HepG2 (cell line): Measurements from ENCODE around the gene DTNB. TPM values are rescaled to one million over a fixed set of nuclear protein-coding genes. Genes with fewer than 3 reads are reported as not detected.

Source experiments
- ATAC-seq: fragments of 200-7000 bp; cut with Tn5 transposase; 3 replicates; pipeline ENCODE4 v1.9.1; 2020; ENCODE audit warnings: mild to moderate bottlenecking, moderate library complexity
- BruUV-seq: library from RNA; stranded (reverse); fragments of 400-500 nt; replicated peaks from 2 replicates; lab custom pipeline; 2021; lab: Mats Ljungman, UMichigan
- CTCF ChIA-PET: fragments of 300-600 bp; formaldehyde crosslinking; extraction: SDS; loops from one replicate; lab custom pipeline; 2021; ENCODE audit warnings: low total read pairs, inconsistent platforms, low intra/inter-chr PET ratio; lab: Yijun Ruan, JAX
- POLR2A ChIA-PET: fragments of 350-600 bp; sonication (Branson Sonifier 250); formaldehyde crosslinking; loops from one replicate; lab custom pipeline; 2020; ENCODE audit warnings: antibody characterized with exemption, inconsistent platforms; lab: Yijun Ruan, JAX
- DNase-seq: peaks from one replicate; pipeline ENCODE4 v3.0.0-alpha.2; 2015; ENCODE audit warnings: low spot score
- FAIRE-seq: peaks from 3 replicates; lab custom pipeline; 2011; peaks lifted over from hg19 to GRCh38; lab: Jason Lieb, UNC
- H2AFZ ChIP-seq: one replicate; pipeline ENCODE4 v1.6.1; 2011; ENCODE audit warnings: low read length, inconsistent platforms
- H3K27ac ChIP-seq: fragments of 300-600 bp; 3 replicates; pipeline ENCODE4 v1.8.0; 2011; ENCODE audit warnings: mixed run types, mild to moderate bottlenecking, mixed read lengths, low read length, inconsistent platforms; ENCODE audit not compliant: insufficient read depth; ENCODE audit errors: extremely low read length
- H3K27me3 ChIP-seq, 2 experiments: fragments of 200-600 bp in 1 of 2; 2 replicates in 1 of 2; 3 replicates in 1 of 2; pipeline versions ENCODE4 v1.6.0 to v1.8.0; 2011; ENCODE audit warnings: low read length in 2 of 2, mild to moderate bottlenecking in 2 of 2, moderate library complexity in 2 of 2, inconsistent platforms in 1 of 2; ENCODE audit not compliant: insufficient read depth in 2 of 2, control insufficient read depth in 1 of 2
- H3K36me3 ChIP-seq, 2 experiments: fragments of 200-600 bp in 1 of 2; replicated peaks in 1 of 2; 2 replicates in 1 of 2; 3 replicates in 1 of 2; pipeline versions ENCODE4 v1.5.1 to v1.8.0; 2011; ENCODE audit warnings: low read length in 2 of 2, inconsistent platforms in 1 of 2; ENCODE audit not compliant: insufficient read depth in 2 of 2, control insufficient read depth in 1 of 2
- H3K4me1 ChIP-seq: 2 replicates; pipeline ENCODE4 v1.5.1; 2012; ENCODE audit warnings: low read length, inconsistent platforms; ENCODE audit not compliant: insufficient read depth
- H3K4me2 ChIP-seq: 2 replicates; pipeline ENCODE4 v1.6.0; 2011; ENCODE audit warnings: low read depth, low read length, inconsistent platforms
- H3K4me3 ChIP-seq, 3 experiments: fragments of 200-600 bp in 1 of 3; sonication (generic), shearing (Covaris generic) in 1 of 3; replicated peaks in 1 of 3; 2 replicates each; pipeline ENCODE4 v1.5.1; 2011 to 2016; ENCODE audit warnings: low read length in 3 of 3, inconsistent platforms in 2 of 3, low read depth in 2 of 3, mild to moderate bottlenecking in 2 of 3, control low read depth in 1 of 3, mixed read lengths in 1 of 3; ENCODE audit not compliant: insufficient read depth in 1 of 3
- H3K79me2 ChIP-seq: one replicate; pipeline ENCODE4 v1.6.1; 2011; ENCODE audit warnings: low read length, inconsistent platforms; ENCODE audit not compliant: insufficient read depth
- H3K9ac ChIP-seq: 2 replicates; pipeline ENCODE4 v1.6.0; 2011; ENCODE audit warnings: mild to moderate bottlenecking, low read depth, low read length, inconsistent platforms; ENCODE audit not compliant: insufficient read depth
- H3K9me3 ChIP-seq: 2 replicates; pipeline ENCODE4 v1.5.1; 2012; ENCODE audit warnings: mild to moderate bottlenecking, low read length
- H4K20me1 ChIP-seq: 2 replicates; pipeline ENCODE4 v1.6.0; 2011; ENCODE audit warnings: inconsistent platforms, mild to moderate bottlenecking, low read length, moderate library complexity; ENCODE audit not compliant: insufficient read depth
- ATF7 ChIP-seq, 2 experiments: fragments of 450-650 bp in 1 of 2; sonication (generic) in 1 of 2; formaldehyde crosslinking in 1 of 2; IDR thresholded peaks; 2 replicates each; pipeline versions ENCODE4 v1.4.0 to v1.6.1; 2016 to 2020; ENCODE audit warnings: antibody characterized with exemption in 1 of 2, mild to moderate bottlenecking in 1 of 2, missing genetic modification reagents in 1 of 2
- HDAC1 ChIP-seq: sonication (generic); formaldehyde crosslinking; IDR thresholded peaks from 2 replicates; pipeline ENCODE4 v1.5.1; 2020; ENCODE audit warnings: mild to moderate bottlenecking, missing genetic modification reagents
- NFYB ChIP-seq: sonication (generic); formaldehyde crosslinking; IDR thresholded peaks from 2 replicates; pipeline ENCODE4 v1.4.0; 2020; ENCODE audit warnings: missing genetic modification reagents
- RCOR2 ChIP-seq: IDR thresholded peaks from 2 replicates; pipeline ENCODE4 v1.6.1; 2016; ENCODE audit warnings: missing biosample characterization, missing genetic modification reagents
- SIN3A ChIP-seq: IDR thresholded peaks from 2 replicates; pipeline ENCODE4 v1.6.1; 2011; ENCODE audit warnings: low read depth, mild to moderate bottlenecking, control low read depth, low read length, borderline replicate concordance
- STAT6 ChIP-seq: sonication (generic); formaldehyde crosslinking; IDR thresholded peaks from 2 replicates; pipeline ENCODE4 v1.4.0; 2020; ENCODE audit warnings: missing genetic modification reagents, mild to moderate bottlenecking, borderline replicate concordance
- TBX3 ChIP-seq: fragments of 450-650 bp; IDR thresholded peaks from 2 replicates; pipeline ENCODE4 v1.6.1; 2017; ENCODE audit warnings: antibody characterized with exemption, mild to moderate bottlenecking, inconsistent platforms, borderline replicate concordance
- ZBTB33 ChIP-seq: sonication (generic); formaldehyde crosslinking; IDR thresholded peaks from 2 replicates; pipeline ENCODE4 v1.4.0; 2020; ENCODE audit warnings: missing genetic modification reagents
- ZFP36L2 ChIP-seq: sonication (generic); formaldehyde crosslinking; IDR thresholded peaks from 2 replicates; pipeline ENCODE4 v1.4.0; 2020; ENCODE audit warnings: missing genetic modification reagents
- ZNF652 ChIP-seq: IDR thresholded peaks from 2 replicates; pipeline ENCODE4 v1.6.1; 2016; ENCODE audit warnings: low read depth, borderline replicate concordance
- ZNF747 ChIP-seq: sonication (generic); formaldehyde crosslinking; IDR thresholded peaks from 2 replicates; pipeline ENCODE4 v1.8.1; 2023; ENCODE audit warnings: missing genetic modification reagents, mild to moderate bottlenecking, borderline replicate concordance
- WGBS: methylation state at CpG from one replicate; pipeline ENCODE4 v1.1.6; 2017; ENCODE audit warnings: low lambda C conversion rate; 5-methylcytosine and 5-hydroxymethylcytosine counted together
- in situ Hi-C: cut with HindIII; loops from 2 replicates; pipeline ENCODE4 v1.10.0; 2017; ENCODE audit warnings: low pct_unique_long_range_greater_than_20kb; ENCODE audit not compliant: extremely low pct_ligation_motif_present
- intact Hi-C: fragments of 100-400 bp; cut with micrococcal nuclease; formaldehyde crosslinking; loops from one replicate; pipeline ENCODE4 v1.10.0; 2022; ENCODE audit not compliant: unreplicated experiment
- polyA plus RNA-seq, 8 experiments: library from polyadenylated mRNA; depleted of rRNA in 3 of 8; stranded (reverse) in 7 of 8; unstranded in 1 of 8; fragments of >200 nt; fragmentation: Illumina TruSeq in 4 of 8; extraction: Trizol in 4 of 8; gene quantifications; 2 replicates each; pipeline versions ENCODE4 v1.2.1 to v1.2.3, GENCODE V29; 2011 to 2016; ENCODE audit warnings: low read depth in 4 of 8, missing spikeins in 1 of 8, mixed read lengths in 1 of 8; ENCODE audit not compliant: insufficient read depth in 1 of 8
- total RNA-seq, 5 experiments: library from RNA; depleted of rRNA; stranded (reverse); fragments of >200 nt; fragmentation: Illumina TruSeq; extraction: Trizol; gene quantifications; 2 replicates each; pipeline ENCODE4 v1.2.3, GENCODE V29; 2016; ENCODE audit warnings: low read depth in 1 of 5

DTNB gene
- total and polyA plus RNA-seq, 2 of the 13 experiments (the other 11 are each of a cell fraction or from before 2014, with no cell fraction given) = 14.4 to 23.9 TPM

GRCh38 chr2:25481381-25482300 lies 191.7 kb downstream of the DTNB start:
- no peak for DNase-seq
- no TSS peak for BruUV-seq
- whole genome bisulfite sequencing = 96% methylated on average over 4 of the region's 4 CpGs
- Histone ChIP-seq H3K27me3 (no peaks in the 10 kb centered on the region), H3K9ac (no peak overlapping the region), H3K4me2 (no peak overlapping the region), H3K4me1 (no peaks in the 10 kb centered on the region), H2AFZ (no peak overlapping the region), H4K20me1 (no peaks in the 10 kb centered on the region), H3K79me2 (no peaks in the 10 kb centered on the region), H3K36me3 (no peaks in the 10 kb centered on the region; a peak in 2 of 5 replicates), H3K27ac (no peak overlapping the region), H3K4me3 (no peak overlapping the region), H3K9me3 (no peaks in the 10 kb centered on the region)
- ChIA-PET POLR2A (no interaction called here), CTCF (no interaction called here)
- no peak for FAIRE-seq
- in situ Hi-C loops = no loop called here
- no peak for ATAC-seq
- intact Hi-C loops = no loop called here
- TF ChIP-seq ZFP36L2 (CRISPR knock-in tag) (no peak), TBX3 (no peak)

GRCh38 chr2:25480561-25480960 lies 192.8 kb downstream of the DTNB start:
- Histone ChIP-seq H3K27me3 (no peaks in the 10 kb centered on the region), H3K9me3 (no peaks in the 10 kb centered on the region), H4K20me1 (no peaks in the 10 kb centered on the region), H3K36me3 (no peaks in the 10 kb centered on the region; a peak in 2 of 5 replicates), H3K4me3 (no peak overlapping the region), H3K4me2 (no peak overlapping the region), H3K79me2 (no peaks in the 10 kb centered on the region), H3K27ac (no peak overlapping the region), H3K4me1 (no peaks in the 10 kb centered on the region), H2AFZ (no peak overlapping the region), H3K9ac (no peak overlapping the region)
- WGBS = 92% methylated on average over 7 of the region's 7 CpGs
- ATAC-seq (no peak), FAIRE-seq (no peak), DNase-seq (no peak)
- in situ Hi-C loops (no loop called here), intact Hi-C loops (no loop called here)
- CTCF ChIA-PET = no interaction called here
- no TSS peak for BruUV-seq
- POLR2A ChIA-PET = no interaction called here
- no peak for TF ChIP-seq ZNF652 (CRISPR knock-in tag)
- no peak for TF ChIP-seq HDAC1 (CRISPR knock-in tag)
- TF ChIP-seq SIN3A = no peak
- no peak for TF ChIP-seq ZBTB33
- no peak for TF ChIP-seq ATF7 (IDR thresholded peaks at IDR 0.05)
- no peak for TF ChIP-seq ATF7 (CRISPR knock-in tag; IDR thresholded peaks at IDR 0.05)
- TF ChIP-seq RCOR2 (CRISPR knock-in tag) = no peak
- no peak for TF ChIP-seq STAT6 (CRISPR knock-in tag)
- TF ChIP-seq ZNF747 = no peak
- no peak for TF ChIP-seq NFYB (CRISPR knock-in tag)
